ENCODE data around the gene CD70.
"Not testable (repeated sequence)": the region's sequence is repeated elsewhere in the genome, so short reads cannot be mapped to it uniquely, and the experiment has no call there.

The CD70 gene

DNA sequence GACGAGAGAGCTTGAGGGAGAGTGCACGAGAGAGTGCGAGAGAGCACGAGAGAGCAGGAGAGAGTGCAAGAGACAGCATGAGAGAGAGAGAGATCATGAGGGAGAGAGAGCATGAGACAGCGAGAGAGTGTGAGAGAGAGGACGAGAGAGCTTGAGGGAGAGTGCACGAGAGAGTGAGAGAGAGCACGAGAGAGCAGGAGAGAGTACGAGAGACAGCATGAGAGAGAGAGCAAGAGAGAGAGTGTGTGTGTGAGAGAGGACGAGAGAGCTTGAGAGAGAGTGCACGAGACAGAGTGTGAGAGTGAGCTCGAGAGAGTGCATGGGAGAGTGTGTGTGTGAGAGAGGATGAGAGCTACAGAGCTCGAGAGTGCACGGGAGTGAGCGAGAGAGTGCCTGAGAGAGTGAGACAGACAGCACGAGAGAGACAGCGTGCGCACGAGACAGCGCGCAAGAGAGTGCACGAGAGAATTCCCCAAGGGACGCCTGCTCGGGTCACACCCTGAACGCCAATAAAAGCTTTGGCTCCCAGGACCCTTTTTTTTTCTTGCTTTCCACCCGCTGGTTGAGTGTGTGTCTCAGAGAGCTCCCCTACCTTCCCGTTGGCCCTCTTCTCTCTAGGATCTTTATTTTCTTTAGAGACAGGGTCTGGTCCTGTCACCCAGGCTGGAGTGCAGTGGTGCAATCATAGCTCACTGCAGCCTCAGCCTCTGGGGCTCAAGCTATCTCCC is 3.7 kb downstream of the CD70 start:
- Mint-ChIP-seq H3K4me1 (peaks cover 53% of the 10 kb centered on the region), H3K36me3 (peaks cover 59% of the 10 kb centered on the region), H3K4me3 (peak overlapping the region; percentile 92), H3K27me3 (no peaks in the 10 kb centered on the region), H3K9me3 (no peaks in the 10 kb centered on the region), H3K27ac (peak overlapping the region; percentile 89)
- peak; percentile 49 for ATAC-seq

DNA sequence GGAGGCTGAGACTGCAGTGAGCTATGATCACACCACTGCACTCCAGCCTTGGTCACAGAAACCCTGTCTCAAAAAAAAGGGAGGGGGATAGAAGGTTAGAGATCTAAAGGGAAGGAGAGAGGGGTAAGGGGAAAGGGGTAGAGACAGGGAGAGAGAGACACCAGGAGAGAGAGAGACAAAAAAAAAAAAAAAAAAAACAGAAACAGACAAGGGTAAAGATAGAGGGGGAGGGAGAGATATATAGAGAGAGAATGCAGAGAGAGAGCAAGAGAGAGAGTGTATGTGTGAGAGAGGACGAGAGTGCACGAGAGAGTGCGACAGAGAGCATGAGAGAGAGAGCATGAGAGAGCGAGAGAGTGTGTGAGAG is 4.2 kb downstream of the CD70 start:
- Mint-ChIP-seq H3K27me3 (no peaks in the 10 kb centered on the region), H3K27ac (peak overlapping the region; percentile 89), H3K4me3 (peak overlapping the region; percentile 92), H3K9me3 (no peaks in the 10 kb centered on the region), H3K36me3 (peaks cover 61% of the 10 kb centered on the region), H3K4me1 (peaks cover 50% of the 10 kb centered on the region)
- no peak for ATAC-seq

DNA sequence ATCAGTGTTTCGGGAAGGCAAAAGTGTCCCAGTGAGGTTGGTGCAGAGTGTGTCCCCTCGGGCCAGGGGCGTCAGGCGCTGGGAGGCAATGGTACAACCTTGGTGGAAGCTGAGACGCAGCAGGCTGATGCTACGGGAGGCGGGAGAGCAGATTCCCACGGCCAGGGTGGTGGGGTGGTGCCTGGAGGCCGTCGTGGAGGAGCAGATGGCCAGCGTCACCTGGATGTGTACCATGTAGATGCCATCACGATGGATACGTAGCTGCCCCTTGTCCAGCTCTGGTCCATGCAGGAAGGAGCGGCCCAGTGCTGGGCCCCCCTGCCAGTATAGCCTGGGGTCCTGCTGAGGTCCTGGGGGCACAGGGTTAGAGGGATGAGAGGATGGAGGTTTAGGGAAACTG is 4.9 kb downstream of the CD70 start:
- no peak for ATAC-seq
- H3K4me1 Mint-ChIP-seq, result peaks cover 50% of the 10 kb centered on the region
- peaks cover 68% of the 10 kb centered on the region for H3K36me3 Mint-ChIP-seq
- H3K27me3 Mint-ChIP-seq, result no peaks in the 10 kb centered on the region
- H3K9me3 Mint-ChIP-seq, result no peaks in the 10 kb centered on the region
- peak overlapping the region; percentile 89 for H3K27ac Mint-ChIP-seq
- H3K4me3 Mint-ChIP-seq, result peak overlapping the region; percentile 92

DNA sequence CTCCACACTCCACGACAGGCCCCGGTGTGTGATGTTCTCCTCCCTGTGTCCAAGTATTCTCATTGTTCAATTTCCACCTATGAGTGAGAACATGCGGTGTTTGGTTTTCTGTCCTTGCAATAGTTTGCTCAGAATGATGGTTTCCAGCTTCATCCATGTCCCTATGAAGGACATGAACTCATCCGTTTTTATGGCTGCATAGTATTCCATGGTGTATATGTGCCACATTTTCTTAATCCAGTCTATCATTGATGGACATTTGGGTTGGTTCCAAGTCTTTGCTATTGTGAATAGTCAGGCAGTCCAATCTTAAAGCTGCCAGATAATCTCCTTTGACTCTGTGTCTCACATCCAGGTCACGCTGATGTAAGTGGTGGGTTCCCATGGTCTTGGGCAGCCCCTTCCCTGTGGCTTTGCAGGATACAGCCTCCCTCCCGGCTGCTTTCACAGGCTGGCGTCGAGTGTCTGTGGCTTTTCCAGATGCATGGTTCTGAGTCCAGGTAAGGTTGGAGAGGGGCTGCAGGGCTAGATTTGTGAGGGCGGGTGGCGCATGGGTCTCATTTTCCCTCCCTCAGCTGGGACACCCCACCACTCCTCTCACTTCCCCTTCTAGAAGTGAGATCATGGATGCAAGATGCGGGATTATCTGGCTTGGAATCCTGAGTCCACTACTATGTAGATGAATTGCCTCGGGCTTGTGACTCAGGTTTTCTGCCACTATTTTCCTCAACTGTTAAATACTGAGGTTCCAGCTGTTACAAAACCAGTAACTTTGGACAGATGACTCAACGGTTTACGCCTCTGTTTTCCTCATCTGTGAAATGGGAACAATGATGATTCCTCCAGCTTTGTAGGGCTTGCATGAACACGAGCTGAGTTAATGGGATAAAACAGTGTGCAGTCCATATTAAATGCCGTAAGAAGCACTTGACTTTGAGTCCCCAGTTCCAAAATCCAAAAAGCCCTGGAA is 8.2 kb downstream of the CD70 start:
- ATAC-seq, H3K27ac Mint-ChIP-seq, H3K4me3 Mint-ChIP-seq, H3K9me3 Mint-ChIP-seq, H3K27me3 Mint-ChIP-seq: not testable (repeated sequence)
- peaks cover 46% of the 10 kb centered on the region for H3K36me3 Mint-ChIP-seq
- peaks cover 19% of the 10 kb centered on the region for H3K4me1 Mint-ChIP-seq

DNA sequence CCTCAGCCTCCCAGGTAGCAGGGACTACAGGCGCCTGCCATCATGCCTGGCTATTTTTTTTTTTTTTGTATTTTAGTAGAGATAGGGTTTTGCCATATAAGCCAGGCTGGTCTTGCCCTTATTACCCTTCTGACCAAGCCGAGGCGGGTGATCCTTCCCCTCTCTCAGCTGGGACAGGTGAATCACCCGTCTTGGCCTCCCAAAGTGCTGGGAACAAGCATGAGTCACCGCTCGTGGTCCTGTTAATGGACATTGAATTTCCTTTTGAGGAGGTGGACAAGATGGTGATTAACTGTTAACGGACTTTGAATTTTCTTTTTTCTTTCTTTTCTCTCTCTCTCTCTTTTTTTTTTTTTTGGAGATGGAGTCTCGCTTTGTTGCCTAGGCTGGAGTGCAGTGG is 10.6 kb downstream of the CD70 start:
- Mint-ChIP-seq H3K9me3 (no peaks in the 10 kb centered on the region), H3K4me3 (no peak overlapping the region), H3K4me1 (no peaks in the 10 kb centered on the region), H3K27me3 (no peaks in the 10 kb centered on the region), H3K36me3 (peaks cover 24% of the 10 kb centered on the region), H3K27ac (no peak overlapping the region)
- ATAC-seq, result no peak

DNA sequence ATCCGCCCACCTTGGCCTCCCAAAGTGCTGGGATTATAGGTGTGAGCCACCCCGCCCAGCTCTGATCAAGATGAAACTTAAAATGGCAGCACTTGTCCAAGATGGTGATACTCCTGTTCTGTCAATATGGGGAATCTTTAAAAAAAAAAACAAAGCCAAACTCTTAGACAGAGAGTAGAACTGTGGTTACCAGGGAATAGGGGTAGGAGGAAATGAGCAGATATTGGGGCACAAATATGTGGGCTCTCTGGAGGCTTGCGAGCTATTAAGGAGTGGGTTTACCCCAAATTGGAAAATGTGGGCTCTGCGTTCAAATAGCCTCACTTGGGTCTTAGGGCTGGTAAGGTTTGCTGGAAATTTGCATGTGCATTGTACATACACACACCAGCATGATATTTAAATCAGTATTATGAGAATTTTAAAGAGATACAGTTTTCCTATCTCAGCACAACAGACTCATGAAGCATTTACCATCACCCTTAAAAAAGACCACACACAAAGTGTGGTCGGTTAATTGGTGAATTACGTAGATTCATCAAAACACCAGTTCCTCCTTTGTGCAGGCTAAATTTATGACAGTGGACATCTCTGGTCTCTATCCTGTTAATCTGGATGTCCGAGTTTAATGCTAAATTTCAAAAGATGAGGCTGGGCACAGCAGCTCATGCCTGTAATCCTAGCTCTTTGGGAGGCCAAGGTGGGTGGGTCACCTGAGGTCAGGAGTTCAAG is 11.3 kb downstream of the CD70 start:
- Mint-ChIP-seq H3K4me3 (no peak overlapping the region), H3K4me1 (no peaks in the 10 kb centered on the region), H3K27ac (no peak overlapping the region)

DNA sequence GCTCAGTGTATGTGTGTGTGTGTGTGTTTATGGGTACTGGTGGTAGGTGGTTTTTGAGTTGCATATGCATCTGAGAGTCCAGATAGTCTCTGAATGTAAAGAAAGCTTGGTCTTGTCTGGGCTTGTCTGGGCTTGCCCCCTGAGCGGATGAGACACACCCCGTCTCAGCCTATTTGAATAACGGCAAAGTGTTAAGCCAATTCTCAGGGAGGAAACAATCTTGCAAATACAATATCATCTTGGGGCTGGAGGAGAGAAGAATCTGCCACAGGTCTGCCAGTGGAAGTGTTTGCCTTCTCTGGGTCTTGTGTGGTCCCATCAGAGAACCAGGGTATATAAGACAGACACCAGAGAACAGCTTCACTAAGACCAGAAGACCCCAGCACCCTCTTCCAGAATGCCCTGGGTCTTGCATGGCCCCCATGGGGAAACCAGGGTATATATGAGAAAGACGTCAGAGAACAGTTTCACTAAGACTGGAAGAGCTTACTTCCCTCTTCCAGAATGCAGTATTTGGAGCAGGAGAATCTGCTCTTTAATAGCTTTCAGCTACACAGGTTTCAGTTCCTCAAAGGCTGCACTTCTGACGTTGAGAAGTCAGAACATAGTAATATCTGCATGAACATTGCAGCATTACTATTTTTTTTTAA is 13.3 kb downstream of the CD70 start:
- Mint-ChIP-seq H3K9me3 (no peaks in the 10 kb centered on the region), H3K27ac (no peak overlapping the region), H3K36me3 (peaks cover 14% of the 10 kb centered on the region), H3K4me3 (no peak overlapping the region), H3K4me1 (no peaks in the 10 kb centered on the region), H3K27me3 (no peaks in the 10 kb centered on the region)
- peak; percentile 95 for ATAC-seq

More for the DNA sequence above, 11.3 kb downstream of the CD70 start:
- no peak for ATAC-seq
- H3K27me3 Mint-ChIP-seq, result no peaks in the 10 kb centered on the region
- H3K9me3 Mint-ChIP-seq, result no peaks in the 10 kb centered on the region
- peaks cover 20% of the 10 kb centered on the region for H3K36me3 Mint-ChIP-seq

DNA sequence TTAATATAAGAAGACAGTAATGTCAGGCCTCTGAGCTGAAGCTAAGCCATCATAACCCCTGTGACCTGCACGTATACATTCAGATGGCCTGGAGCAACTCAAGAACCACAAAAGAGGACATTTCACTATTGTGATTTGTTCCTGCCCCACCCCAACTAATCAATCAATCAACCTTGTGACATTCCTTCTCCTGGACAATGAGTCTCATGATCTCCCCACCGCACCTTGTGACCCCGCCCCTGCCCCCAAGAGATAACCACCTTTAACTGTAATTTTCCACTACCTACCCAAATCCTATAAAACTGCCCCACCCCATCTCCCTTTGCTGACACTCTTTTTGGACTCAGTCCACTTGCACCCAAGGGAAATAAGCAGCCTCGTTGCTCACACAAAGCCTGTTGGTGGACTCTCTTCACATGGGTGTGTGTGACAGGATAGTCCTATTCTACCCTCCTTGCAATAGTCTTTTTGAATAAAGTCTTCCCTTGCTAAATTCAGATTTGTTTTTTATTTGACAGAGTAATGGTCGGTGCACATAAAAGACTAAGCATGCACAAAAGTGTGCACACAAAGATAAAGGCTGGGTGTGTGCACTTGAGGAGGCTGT is 14.0 kb downstream of the CD70 start:
- no peak for ATAC-seq
- Mint-ChIP-seq H3K36me3 (peaks cover 13% of the 10 kb centered on the region), H3K27ac (no peak overlapping the region), H3K9me3 (no peaks in the 10 kb centered on the region), H3K27me3 (no peaks in the 10 kb centered on the region), H3K4me1 (no peaks in the 10 kb centered on the region), H3K4me3 (no peak overlapping the region)

DNA sequence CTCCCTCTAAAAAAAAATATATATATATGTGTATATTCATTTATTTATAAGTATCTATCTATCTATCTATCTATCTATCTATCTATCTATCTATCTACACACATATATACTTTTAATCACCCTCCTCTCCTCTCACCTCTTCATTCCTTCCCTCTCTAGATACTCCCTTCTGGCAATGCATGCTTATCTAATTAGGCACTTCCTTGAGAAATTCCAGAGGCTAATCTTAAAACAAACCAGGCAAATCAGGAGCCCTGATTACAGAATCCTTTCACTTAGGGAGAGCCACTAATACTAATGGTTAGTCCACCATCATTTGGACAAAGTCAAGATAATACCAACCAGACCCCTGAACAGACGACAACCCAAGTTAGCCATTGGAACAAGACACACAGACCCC is 17.6 kb downstream of the CD70 start:
- Mint-ChIP-seq H3K4me1 (no peaks in the 10 kb centered on the region), H3K9me3 (peaks cover 3% of the 10 kb centered on the region), H3K4me3 (no peak overlapping the region), H3K27me3 (peaks cover 9% of the 10 kb centered on the region), H3K36me3 (no peaks in the 10 kb centered on the region), H3K27ac (no peak overlapping the region)
- no peak for ATAC-seq

DNA sequence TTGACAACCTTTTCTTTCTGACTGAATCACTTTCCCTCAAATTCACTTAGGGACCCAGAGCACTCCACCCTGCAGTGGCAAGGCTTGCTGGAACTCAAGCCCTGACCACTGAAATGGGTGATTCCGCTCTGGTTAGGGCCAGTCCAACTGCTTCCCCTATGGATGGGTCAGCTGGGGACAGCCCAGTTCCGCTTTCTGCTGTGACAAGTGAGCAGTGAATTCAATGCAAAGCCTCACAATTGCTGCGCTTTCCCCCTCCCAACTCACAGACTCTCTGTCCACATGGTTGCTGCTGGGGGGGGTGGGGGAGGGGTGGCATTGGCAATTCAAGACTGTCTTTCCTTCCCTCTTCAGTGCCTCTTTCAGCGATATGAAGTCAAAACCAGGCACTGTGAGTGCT is 18.7 kb downstream of the CD70 start:
- ATAC-seq, result no peak
- no peak overlapping the region for H3K4me3 Mint-ChIP-seq

DNA sequence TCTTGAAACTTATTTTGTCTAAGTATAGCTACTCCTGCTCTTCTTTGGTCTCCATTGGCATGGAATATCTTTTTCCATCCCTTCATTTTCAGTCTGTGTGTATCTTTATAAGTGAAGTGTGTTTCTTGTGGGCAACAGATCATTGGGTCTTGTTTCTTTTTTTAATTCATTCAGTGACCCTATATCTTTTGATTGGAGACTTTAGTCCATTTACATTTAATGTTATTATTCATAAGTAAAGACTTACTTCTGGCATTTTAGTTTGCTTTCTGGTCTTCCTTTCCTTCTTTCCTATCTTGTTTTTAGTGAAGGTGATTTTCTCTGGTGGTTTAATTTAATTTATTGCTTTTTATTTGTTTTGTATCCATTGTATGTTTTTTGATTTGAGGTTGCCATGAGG is 19.8 kb downstream of the CD70 start:
- Mint-ChIP-seq H3K27ac (no peak overlapping the region), H3K4me1 (no peaks in the 10 kb centered on the region), H3K9me3 (peaks cover 3% of the 10 kb centered on the region), H3K4me3 (no peak overlapping the region), H3K36me3 (no peaks in the 10 kb centered on the region), H3K27me3 (peaks cover 9% of the 10 kb centered on the region)
- ATAC-seq, result no peak

More for the DNA sequence above, 18.7 kb downstream of the CD70 start:
- no peak overlapping the region for H3K27ac Mint-ChIP-seq
- no peaks in the 10 kb centered on the region for H3K36me3 Mint-ChIP-seq
- peaks cover 3% of the 10 kb centered on the region for H3K9me3 Mint-ChIP-seq
- peaks cover 9% of the 10 kb centered on the region for H3K27me3 Mint-ChIP-seq
- no peaks in the 10 kb centered on the region for H3K4me1 Mint-ChIP-seq

DNA sequence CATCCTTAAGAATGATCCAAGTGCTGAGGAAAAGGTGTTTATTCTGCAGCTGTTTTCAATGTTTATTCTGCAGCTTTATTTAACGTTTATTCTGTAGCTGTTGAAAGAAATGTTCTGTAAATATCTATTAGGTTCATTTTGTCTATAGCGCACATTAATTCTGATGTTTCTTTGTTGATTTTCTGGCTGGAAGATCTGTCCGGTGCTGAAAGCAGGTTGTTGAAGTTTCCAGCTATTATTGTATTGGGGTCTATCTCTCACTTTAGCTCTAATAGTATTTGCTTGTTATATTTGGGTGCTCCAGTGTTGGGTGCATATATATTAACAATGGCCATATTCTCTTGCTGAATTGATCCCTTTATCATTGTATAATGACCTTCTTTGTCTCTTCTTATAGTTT is 20.2 kb downstream of the CD70 start:
- H3K4me3 Mint-ChIP-seq, result no peak overlapping the region
- H3K36me3 Mint-ChIP-seq, result no peaks in the 10 kb centered on the region
- peaks cover 9% of the 10 kb centered on the region for H3K27me3 Mint-ChIP-seq
- no peak overlapping the region for H3K27ac Mint-ChIP-seq
- no peak for ATAC-seq
- no peaks in the 10 kb centered on the region for H3K4me1 Mint-ChIP-seq
- H3K9me3 Mint-ChIP-seq, result peaks cover 3% of the 10 kb centered on the region

DNA sequence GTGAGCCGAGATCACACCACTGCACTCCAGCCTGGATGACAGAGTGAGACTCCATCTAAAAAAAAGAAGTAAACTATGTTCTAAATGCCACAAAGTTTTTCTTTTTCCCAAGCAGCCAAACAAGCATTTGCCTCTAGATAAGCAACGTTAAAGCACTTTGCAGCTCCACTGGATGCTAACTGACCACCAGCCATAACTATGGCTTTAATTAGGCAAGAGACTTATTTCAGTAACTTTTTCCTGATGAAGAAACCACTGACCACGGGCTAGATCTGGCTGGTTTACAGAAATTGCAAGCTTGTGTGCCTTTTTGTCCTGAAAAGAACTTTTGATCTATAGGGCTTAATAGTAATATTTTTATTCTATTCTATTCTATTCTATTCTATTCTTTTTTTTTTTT is 22.1 kb downstream of the CD70 start:
- Mint-ChIP-seq H3K27ac (no peak overlapping the region), H3K9me3 (peaks cover 9% of the 10 kb centered on the region), H3K36me3 (no peaks in the 10 kb centered on the region), H3K27me3 (peaks cover 9% of the 10 kb centered on the region), H3K4me1 (no peaks in the 10 kb centered on the region), H3K4me3 (no peak overlapping the region)
- ATAC-seq, result no peak

DNA sequence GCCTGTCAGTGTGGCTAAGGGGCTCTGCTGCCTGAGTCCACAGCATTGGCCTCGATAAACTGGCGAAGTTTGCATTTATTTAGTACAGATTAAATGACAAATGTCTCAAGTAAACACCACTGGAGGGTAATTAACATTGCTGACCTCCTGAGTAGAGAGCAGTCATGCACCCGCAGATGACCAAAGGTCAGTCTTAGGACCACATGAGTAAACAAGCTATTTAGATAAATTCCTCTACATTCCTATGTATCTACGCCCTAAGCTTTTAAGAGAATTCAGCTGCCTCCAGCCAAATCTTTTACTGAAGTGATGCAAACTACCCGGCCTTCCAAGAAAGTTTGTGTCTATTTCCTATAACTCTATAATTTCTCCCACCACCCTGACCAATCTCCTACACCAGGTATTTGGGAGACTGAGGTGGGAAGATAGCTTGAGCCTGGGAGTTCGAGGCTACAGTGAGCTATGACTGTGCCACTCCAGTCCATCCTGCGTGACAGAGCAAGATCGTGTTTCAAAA is 22.9 kb downstream of the CD70 start:
- Mint-ChIP-seq H3K27ac (no peak overlapping the region), H3K4me1 (no peaks in the 10 kb centered on the region), H3K4me3 (no peak overlapping the region), H3K27me3 (peaks cover 9% of the 10 kb centered on the region), H3K9me3 (peaks cover 9% of the 10 kb centered on the region), H3K36me3 (no peaks in the 10 kb centered on the region)
- ATAC-seq, result no peak

All from stimulated activated memory B cell treated with anti-CD40 and anti-IgM and Interleukin-4, amounts not matched to agents 10 μg/mL and 1 μg/mL and 100 μg/mL, for 72 hours (primary cell).